HepG2 (cell line): ENCODE measurements around the gene SLC7A11. TPM values are rescaled to one million over a fixed set of nuclear protein-coding genes. Genes with fewer than 3 reads are reported as not detected.

Experiments used
- ATAC-seq: fragments of 200-7000 bp; cut with Tn5 transposase; 3 replicates; pipeline ENCODE4 v1.9.1; 2020; ENCODE audit warnings: mild to moderate bottlenecking, moderate library complexity
- BruUV-seq: library from RNA; stranded (reverse); fragments of 400-500 nt; replicated peaks from 2 replicates; lab custom pipeline; 2021; lab: Mats Ljungman, UMichigan
- CTCF ChIA-PET: fragments of 300-600 bp; formaldehyde crosslinking; extraction: SDS; loops from one replicate; lab custom pipeline; 2021; ENCODE audit warnings: low total read pairs, inconsistent platforms, low intra/inter-chr PET ratio; lab: Yijun Ruan, JAX
- POLR2A ChIA-PET: fragments of 350-600 bp; sonication (Branson Sonifier 250); formaldehyde crosslinking; loops from one replicate; lab custom pipeline; 2020; ENCODE audit warnings: antibody characterized with exemption, inconsistent platforms; lab: Yijun Ruan, JAX
- DNase-seq: peaks from one replicate; pipeline ENCODE4 v3.0.0-alpha.2; 2015; ENCODE audit warnings: low spot score
- FAIRE-seq: peaks from 3 replicates; lab custom pipeline; 2011; peaks lifted over from hg19 to GRCh38; lab: Jason Lieb, UNC
- H2AFZ ChIP-seq: one replicate; pipeline ENCODE4 v1.6.1; 2011; ENCODE audit warnings: low read length, inconsistent platforms
- H3K27ac ChIP-seq: fragments of 300-600 bp; 3 replicates; pipeline ENCODE4 v1.8.0; 2011; ENCODE audit warnings: mixed run types, mild to moderate bottlenecking, mixed read lengths, low read length, inconsistent platforms; ENCODE audit not compliant: insufficient read depth; ENCODE audit errors: extremely low read length
- H3K27me3 ChIP-seq, 2 experiments: fragments of 200-600 bp in 1 of 2; 2 replicates in 1 of 2; 3 replicates in 1 of 2; pipeline versions ENCODE4 v1.6.0 to v1.8.0; 2011; ENCODE audit warnings: low read length in 2 of 2, mild to moderate bottlenecking in 2 of 2, moderate library complexity in 2 of 2, inconsistent platforms in 1 of 2; ENCODE audit not compliant: insufficient read depth in 2 of 2, control insufficient read depth in 1 of 2
- H3K36me3 ChIP-seq, 2 experiments: fragments of 200-600 bp in 1 of 2; replicated peaks in 1 of 2; 2 replicates in 1 of 2; 3 replicates in 1 of 2; pipeline versions ENCODE4 v1.5.1 to v1.8.0; 2011; ENCODE audit warnings: low read length in 2 of 2, inconsistent platforms in 1 of 2; ENCODE audit not compliant: insufficient read depth in 2 of 2, control insufficient read depth in 1 of 2
- H3K4me1 ChIP-seq: 2 replicates; pipeline ENCODE4 v1.5.1; 2012; ENCODE audit warnings: low read length, inconsistent platforms; ENCODE audit not compliant: insufficient read depth
- H3K4me2 ChIP-seq: 2 replicates; pipeline ENCODE4 v1.6.0; 2011; ENCODE audit warnings: low read depth, low read length, inconsistent platforms
- H3K4me3 ChIP-seq, 3 experiments: fragments of 200-600 bp in 1 of 3; sonication (generic), shearing (Covaris generic) in 1 of 3; replicated peaks in 1 of 3; 2 replicates each; pipeline ENCODE4 v1.5.1; 2011 to 2016; ENCODE audit warnings: low read length in 3 of 3, inconsistent platforms in 2 of 3, low read depth in 2 of 3, mild to moderate bottlenecking in 2 of 3, control low read depth in 1 of 3, mixed read lengths in 1 of 3; ENCODE audit not compliant: insufficient read depth in 1 of 3
- H3K79me2 ChIP-seq: one replicate; pipeline ENCODE4 v1.6.1; 2011; ENCODE audit warnings: low read length, inconsistent platforms; ENCODE audit not compliant: insufficient read depth
- H3K9ac ChIP-seq: 2 replicates; pipeline ENCODE4 v1.6.0; 2011; ENCODE audit warnings: mild to moderate bottlenecking, low read depth, low read length, inconsistent platforms; ENCODE audit not compliant: insufficient read depth
- H3K9me3 ChIP-seq: 2 replicates; pipeline ENCODE4 v1.5.1; 2012; ENCODE audit warnings: mild to moderate bottlenecking, low read length
- H4K20me1 ChIP-seq: 2 replicates; pipeline ENCODE4 v1.6.0; 2011; ENCODE audit warnings: inconsistent platforms, mild to moderate bottlenecking, low read length, moderate library complexity; ENCODE audit not compliant: insufficient read depth
- ETS1 ChIP-seq: sonication (generic); formaldehyde crosslinking; IDR thresholded peaks from 2 replicates; pipeline ENCODE4 v1.4.0; 2020; ENCODE audit warnings: missing genetic modification reagents
- MAFG ChIP-seq: sonication (generic); formaldehyde crosslinking; IDR thresholded peaks from 2 replicates; pipeline ENCODE4 v1.5.1; 2020; ENCODE audit warnings: mild to moderate bottlenecking, missing genetic modification reagents
- NCOA1 ChIP-seq: sonication (generic); formaldehyde crosslinking; IDR thresholded peaks from 2 replicates; pipeline ENCODE4 v1.9.0; 2021; ENCODE audit warnings: missing genetic modification reagents
- RBM22 ChIP-seq: fragments of 200-400 bp; formaldehyde crosslinking; optimal IDR thresholded peaks from 2 replicates; pipeline ENCODE3; 2017; ENCODE audit warnings: mild to moderate bottlenecking, low read length, moderate library complexity
- RFX3 ChIP-seq: IDR thresholded peaks from 2 replicates; pipeline ENCODE4 v1.6.1; 2016; ENCODE audit warnings: missing biosample characterization, missing genetic modification reagents
- ZNF367 ChIP-seq: sonication (generic); formaldehyde crosslinking; IDR thresholded peaks from 2 replicates; pipeline ENCODE4 v1.4.0; 2020; ENCODE audit warnings: missing genetic modification reagents, borderline replicate concordance
- WGBS: methylation state at CpG from one replicate; pipeline ENCODE4 v1.1.6; 2017; ENCODE audit warnings: low lambda C conversion rate; 5-methylcytosine and 5-hydroxymethylcytosine counted together
- in situ Hi-C: cut with HindIII; loops from 2 replicates; pipeline ENCODE4 v1.10.0; 2017; ENCODE audit warnings: low pct_unique_long_range_greater_than_20kb; ENCODE audit not compliant: extremely low pct_ligation_motif_present
- intact Hi-C: fragments of 100-400 bp; cut with micrococcal nuclease; formaldehyde crosslinking; loops from one replicate; pipeline ENCODE4 v1.10.0; 2022; ENCODE audit not compliant: unreplicated experiment
- polyA plus RNA-seq, 8 experiments: library from polyadenylated mRNA; depleted of rRNA in 3 of 8; stranded (reverse) in 7 of 8; unstranded in 1 of 8; fragments of >200 nt; fragmentation: Illumina TruSeq in 4 of 8; extraction: Trizol in 4 of 8; gene quantifications; 2 replicates each; pipeline versions ENCODE4 v1.2.1 to v1.2.3, GENCODE V29; 2011 to 2016; ENCODE audit warnings: low read depth in 4 of 8, missing spikeins in 1 of 8, mixed read lengths in 1 of 8; ENCODE audit not compliant: insufficient read depth in 1 of 8
- total RNA-seq, 5 experiments: library from RNA; depleted of rRNA; stranded (reverse); fragments of >200 nt; fragmentation: Illumina TruSeq; extraction: Trizol; gene quantifications; 2 replicates each; pipeline ENCODE4 v1.2.3, GENCODE V29; 2016; ENCODE audit warnings: low read depth in 1 of 5

The SLC7A11 gene
- total and polyA plus RNA-seq, 2 of the 13 experiments (the other 11 are each of a cell fraction or from before 2014, with no cell fraction given) = 15.7 to 17.5 TPM

GRCh38 chr4:138222046-138222445, 20.1 kb downstream of the SLC7A11 start:
- ChIA-PET POLR2A (no interaction called here), CTCF (no interaction called here)
- Histone ChIP-seq H3K27me3 (no peaks in the 10 kb centered on the region), H2AFZ (no peak overlapping the region), H3K4me2 (no peak overlapping the region), H3K4me1 (no peaks in the 10 kb centered on the region), H3K79me2 (peaks cover 3% of the 10 kb centered on the region), H3K9ac (no peak overlapping the region), H3K4me3 (no peak overlapping the region), H3K9me3 (no peaks in the 10 kb centered on the region), H3K27ac (no peak overlapping the region), H4K20me1 (peaks cover 3% of the 10 kb centered on the region; the same call in 1 of the 2 replicates)
- intact Hi-C loops = loop anchor here (10.0 kb wide), 1 partner anchor 273 kb away; no protein-coding TSS in a partner anchor
- no peak for ATAC-seq
- FAIRE-seq = no peak
- 92% methylated on average over 4 of the region's 4 CpGs for WGBS
- in situ Hi-C loops = no loop called here
- no peak for DNase-seq
- BruUV-seq = no TSS peak
- no peak for TF ChIP-seq RFX3 (CRISPR knock-in tag)
- no peak for TF ChIP-seq NCOA1 (CRISPR knock-in tag)
- TF ChIP-seq ETS1 (CRISPR knock-in tag) = no peak
- TF ChIP-seq ZNF367 (CRISPR knock-in tag) = no peak
- TF ChIP-seq, all 625 proteins: peak for 0
- peaks cover 9 to 80% of the 10 kb centered on the region in 2 experiments for H3K36me3 ChIP-seq

GRCh38 chr4:138218976-138219375, 23.2 kb downstream of the SLC7A11 start:
- DNase-seq = no peak
- no peak overlapping the region for H3K27ac ChIP-seq
- H2AFZ ChIP-seq = no peak overlapping the region
- peaks cover 2% of the 10 kb centered on the region for H3K79me2 ChIP-seq
- ChIA-PET CTCF (no interaction called here), POLR2A (no interaction called here)
- BruUV-seq = no TSS peak
- in situ Hi-C loops = no loop called here
- FAIRE-seq = no peak
- no peak overlapping the region for H3K4me3 ChIP-seq
- no peaks in the 10 kb centered on the region for H3K27me3 ChIP-seq
- no peaks in the 10 kb centered on the region for H3K9me3 ChIP-seq
- no peak overlapping the region for H3K4me2 ChIP-seq
- H3K36me3 ChIP-seq = peaks cover 12 to 82% of the 10 kb centered on the region in 2 experiments
- H3K9ac ChIP-seq = no peak overlapping the region
- TF ChIP-seq MAFG (no peak), RBM22 (peak; percentile 55)
- TF ChIP-seq, all 625 proteins: peak for 1
- no peaks in the 10 kb centered on the region for H3K4me1 ChIP-seq
- H4K20me1 ChIP-seq = peaks cover 3% of the 10 kb centered on the region
- 79% methylated on average over 5 of the region's 5 CpGs for WGBS
- intact Hi-C loops = no loop called here
- ATAC-seq = no peak
